Smooth muscle cell (in vitro differentiated cells): ENCODE results near the gene STK32C. TPM values are rescaled to one million over a fixed set of nuclear protein-coding genes. Genes with fewer than 3 reads are reported as not detected.
"Not testable (repeated sequence)": the region's sequence is repeated elsewhere in the genome, so short reads cannot be mapped to it uniquely, and the experiment has no call there.

Source experiments
- DNase-seq: peaks from one replicate; lab custom pipeline; 2025; ENCODE audit not compliant: unreplicated experiment; lab: John Stamatoyannopoulos, UW
- H2AFZ ChIP-seq: fragments of 200-600 bp; sonication (generic); 2 replicates; pipeline ENCODE4 v1.6.0; 2016; ENCODE audit warnings: antibody characterized with exemption, low read depth, mild to moderate bottlenecking
- H3F3A ChIP-seq: fragments of 200-600 bp; sonication (generic); 2 replicates; pipeline ENCODE4 v1.6.0; 2017; ENCODE audit warnings: antibody characterized with exemption, low read depth
- H3K27ac ChIP-seq: fragments of 200-600 bp; sonication (generic); 2 replicates; pipeline ENCODE4 v1.5.1; 2016; ENCODE audit warnings: low read depth, mild to moderate bottlenecking
- H3K27me3 ChIP-seq: fragments of 200-600 bp; sonication (generic); 2 replicates; pipeline ENCODE4 v1.6.1; 2016; ENCODE audit warnings: low read depth, mild to moderate bottlenecking
- H3K36me3 ChIP-seq: fragments of 200-600 bp; sonication (generic); 2 replicates; pipeline ENCODE4 v1.5.1; 2016; ENCODE audit warnings: low read depth
- H3K4me1 ChIP-seq: fragments of 200-600 bp; sonication (generic); 2 replicates; pipeline ENCODE4 v1.5.1; 2016; ENCODE audit warnings: low read depth
- H3K4me2 ChIP-seq: fragments of 200-600 bp; sonication (generic); 2 replicates; pipeline ENCODE4 v1.6.0; 2016; ENCODE audit warnings: mild to moderate bottlenecking
- H3K4me3 ChIP-seq: fragments of 200-600 bp; sonication (generic); 2 replicates; pipeline ENCODE4 v1.5.1; 2016; ENCODE audit warnings: mild to moderate bottlenecking
- H3K79me2 ChIP-seq: fragments of 200-600 bp; sonication (generic); 2 replicates; pipeline ENCODE4 v1.6.0; 2016; ENCODE audit warnings: low read depth, mild to moderate bottlenecking
- H3K9ac ChIP-seq: fragments of 200-600 bp; sonication (generic); 2 replicates; pipeline ENCODE4 v1.6.0; 2016; ENCODE audit warnings: low read depth
- H3K9me3 ChIP-seq: fragments of 200-600 bp; sonication (generic); replicated peaks from 2 replicates; pipeline ENCODE4 v1.5.1; 2016; ENCODE audit warnings: low read depth
- H4K20me1 ChIP-seq: fragments of 200-600 bp; sonication (generic); 2 replicates; pipeline ENCODE4 v1.6.0; 2016; ENCODE audit warnings: low read depth
- CTCF ChIP-seq: fragments of 200-600 bp; sonication (generic); IDR thresholded peaks from 2 replicates; pipeline ENCODE4 v1.5.1; 2017; ENCODE audit warnings: borderline replicate concordance, mild to moderate bottlenecking, antibody characterized with exemption; ENCODE audit not compliant: insufficient read depth, poor library complexity, severe bottlenecking
- WGBS: methylation state at CpG from one replicate; pipeline ENCODE4 v1.1.7; 2016; ENCODE audit warnings: low lambda C conversion rate; 5-methylcytosine and 5-hydroxymethylcytosine counted together
- polyA plus RNA-seq: library from polyadenylated mRNA; unstranded; fragments of >200 nt; fragmentation: Nextera tagmentation; extraction: Ambion mirVana; gene quantifications from 2 replicates; pipeline ENCODE4 v1.2.1, GENCODE V29; 2016
- total RNA-seq: library from RNA; depleted of rRNA; stranded (reverse); fragments of >200 nt; gene quantifications from 2 replicates; pipeline ENCODE4 v1.2.3, GENCODE V29; 2014

The STK32C gene
- total and polyA plus RNA-seq, 2 experiments from 2014 or later, result 2.3 to 13.2 TPM

GRCh38 chr10:132296666-132297443 is 10.9 kb downstream of the STK32C start:
- Histone ChIP-seq H3K4me1 (no peaks in the 10 kb centered on the region), H3K9me3 (no peaks in the 10 kb centered on the region), H4K20me1 (peaks cover 7% of the 10 kb centered on the region), H3K27ac (no peak overlapping the region), H3K36me3 (no peaks in the 10 kb centered on the region), H3F3A (no peaks in the 10 kb centered on the region), H3K4me2 (no peak overlapping the region), H2AFZ (no peak overlapping the region), H3K79me2 (no peaks in the 10 kb centered on the region), H3K9ac (no peak overlapping the region), H3K4me3 (no peak overlapping the region), H3K27me3 (no peaks in the 10 kb centered on the region)
- 93% methylated on average over 28 of the region's 28 CpGs for WGBS
- no peak for DNase-seq
- TF ChIP-seq CTCF, result no peak

- not testable (repeated sequence) for H3K4me3 ChIP-seq, H2AFZ ChIP-seq, H3K27me3 ChIP-seq, H3K27ac ChIP-seq, DNase-seq, H3K4me1 ChIP-seq, H3K9me3 ChIP-seq, H3K4me2 ChIP-seq, H3K36me3 ChIP-seq, H4K20me1 ChIP-seq, H3K9ac ChIP-seq, H3K79me2 ChIP-seq, H3F3A ChIP-seq
- WGBS, result 85% methylated on average over 23 of the region's 23 CpGs
These were observed 12.3 kb downstream of the STK32C start for GRCh38 chr10:132295481-132295880.

- Histone ChIP-seq H2AFZ (no peak overlapping the region), H3K27me3 (no peaks in the 10 kb centered on the region), H3K79me2 (no peaks in the 10 kb centered on the region)
These were observed 13.0 kb downstream of the STK32C start for GRCh38 chr10:132294561-132295318.

More at GRCh38 chr10:132294561-132295318, 13.0 kb downstream of the STK32C start:
- WGBS, result 76% methylated on average over 23 of the region's 23 CpGs
- H3K36me3 ChIP-seq, result no peaks in the 10 kb centered on the region
- H3K4me2 ChIP-seq, result no peak overlapping the region
- TF ChIP-seq CTCF, result no peak
- no peak overlapping the region for H3K9ac ChIP-seq
- no peak for DNase-seq
- no peaks in the 10 kb centered on the region for H3K9me3 ChIP-seq
- no peak overlapping the region for H3K4me3 ChIP-seq
- no peaks in the 10 kb centered on the region for H3F3A ChIP-seq
- no peaks in the 10 kb centered on the region for H3K4me1 ChIP-seq
- H4K20me1 ChIP-seq, result no peaks in the 10 kb centered on the region
- no peak overlapping the region for H3K27ac ChIP-seq
